Endometrial microvascular endothelial cells (primary cell): ENCODE data around the gene BICRAL. TPM values are rescaled to one million over a fixed set of nuclear protein-coding genes. Genes with fewer than 3 reads are reported as not detected.

Source experiments
- in situ Hi-C: cut with HindIII; loops from 2 replicates; pipeline ENCODE4 v1.10.0; 2017; ENCODE audit warnings: low sequenced_read_pairs, low pct_unique_long_range_greater_than_20kb; ENCODE audit errors: inconsistent ontology term
- total RNA-seq: library from RNA; depleted of rRNA; stranded (reverse); fragments of >200 nt; gene quantifications from one replicate; pipeline ENCODE4 v1.2.3, GENCODE V29; 2015; ENCODE audit errors: inconsistent ontology term

Gene BICRAL
- total RNA-seq, 1 donor from 2014 or later: 3.9 TPM

DNA sequence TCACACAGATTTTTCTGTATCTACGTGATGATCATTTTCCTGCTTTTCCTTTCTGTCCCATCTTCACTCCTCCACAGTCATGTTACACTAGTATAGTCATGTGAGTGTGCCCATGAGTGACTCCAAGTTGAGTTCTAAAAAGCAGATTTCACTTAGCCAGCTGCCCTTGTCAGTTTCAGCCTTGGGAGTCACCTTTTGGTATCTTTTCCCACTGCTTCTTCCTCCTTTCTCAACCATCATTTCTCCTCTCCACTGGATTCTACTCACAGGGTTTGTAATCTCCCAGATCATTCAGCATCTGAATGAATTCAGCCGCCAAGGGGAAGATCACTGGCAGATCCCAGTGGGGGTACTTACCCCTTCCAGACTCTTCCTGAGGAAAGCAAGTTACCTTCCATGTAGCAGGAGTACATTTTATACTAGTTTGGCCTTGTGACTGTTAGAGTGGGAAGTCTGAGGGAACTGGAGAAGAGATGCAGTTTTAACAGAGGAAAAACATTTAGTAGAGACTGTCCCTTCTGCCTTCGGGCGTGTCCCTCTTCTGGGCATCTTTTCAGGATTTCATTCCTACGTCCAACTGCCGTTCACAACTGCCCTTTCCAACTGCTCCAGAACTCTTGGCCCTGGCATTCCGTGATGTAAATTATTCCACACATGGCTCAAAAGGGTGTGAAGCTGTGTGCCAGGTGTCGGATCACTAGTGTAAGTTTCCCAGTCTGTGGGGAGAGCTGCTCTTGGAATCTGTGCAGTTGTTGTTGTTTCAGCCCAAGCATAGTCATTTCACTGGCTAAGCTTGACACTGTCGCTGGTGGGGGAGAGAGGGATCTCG is 38.9 kb downstream of the BICRAL start:
- in situ Hi-C loops: no loop called here

DNA sequence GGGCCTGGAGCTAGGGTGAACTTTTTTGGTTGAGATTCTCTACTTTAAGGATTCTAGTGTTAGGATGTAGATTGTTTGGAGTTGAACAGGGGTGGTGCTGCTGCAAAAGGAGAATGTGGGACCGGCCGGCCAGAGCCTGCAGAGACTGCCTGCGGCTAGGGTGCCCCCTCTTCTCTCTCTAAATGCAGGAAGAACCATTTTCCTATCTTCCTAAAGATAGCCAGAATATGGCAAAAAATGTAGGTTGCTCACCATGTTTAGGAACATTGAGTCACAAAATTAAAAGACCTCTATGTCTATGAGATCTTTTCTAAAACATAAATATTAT is 39.5 kb downstream of the BICRAL start:
- in situ Hi-C loops: no loop called here

DNA sequence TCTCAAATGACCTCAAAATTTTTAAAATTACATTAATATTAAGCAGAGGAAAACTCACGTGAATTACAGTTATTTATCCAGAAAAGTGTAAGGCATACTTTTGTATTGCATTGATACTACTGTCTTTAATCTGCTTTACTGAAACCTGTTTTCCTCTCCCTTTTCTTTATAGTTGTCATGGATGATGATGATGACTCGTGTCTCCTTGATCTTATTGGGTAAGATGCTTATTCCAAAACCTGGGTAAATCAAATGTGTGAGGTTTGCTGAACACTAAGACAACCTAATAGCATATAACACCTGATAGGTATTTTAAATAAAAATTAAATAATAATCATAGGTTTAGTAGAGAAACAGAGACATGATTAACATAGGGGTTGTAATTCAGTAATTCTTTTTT is 40.0 kb downstream of the BICRAL start:
- in situ Hi-C loops: no loop called here

- in situ Hi-C loops: no loop called here
Measured at GRCh38 chr6:42829561-42830092, 47.8 kb downstream of the BICRAL start.

DNA sequence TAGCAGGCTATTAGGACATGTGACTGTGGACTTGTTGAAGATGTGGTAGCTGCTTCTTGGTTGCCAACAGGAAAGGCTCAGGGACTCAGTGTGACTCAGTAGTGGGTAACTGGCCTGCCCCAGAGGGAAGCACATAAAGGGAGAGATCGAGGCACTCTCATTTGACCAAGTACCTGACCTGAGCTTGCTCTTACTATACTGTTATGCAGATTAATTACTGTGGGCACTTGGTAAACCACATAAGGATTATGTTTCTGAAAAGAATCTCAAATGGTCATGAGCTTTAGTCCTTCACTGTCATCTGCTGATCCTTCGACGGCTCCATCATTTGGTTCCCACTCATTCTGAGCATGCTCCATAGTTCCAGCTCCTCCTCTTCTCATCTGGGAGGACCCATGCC is 49.4 kb downstream of the BICRAL start:
- in situ Hi-C loops: no loop called here

DNA sequence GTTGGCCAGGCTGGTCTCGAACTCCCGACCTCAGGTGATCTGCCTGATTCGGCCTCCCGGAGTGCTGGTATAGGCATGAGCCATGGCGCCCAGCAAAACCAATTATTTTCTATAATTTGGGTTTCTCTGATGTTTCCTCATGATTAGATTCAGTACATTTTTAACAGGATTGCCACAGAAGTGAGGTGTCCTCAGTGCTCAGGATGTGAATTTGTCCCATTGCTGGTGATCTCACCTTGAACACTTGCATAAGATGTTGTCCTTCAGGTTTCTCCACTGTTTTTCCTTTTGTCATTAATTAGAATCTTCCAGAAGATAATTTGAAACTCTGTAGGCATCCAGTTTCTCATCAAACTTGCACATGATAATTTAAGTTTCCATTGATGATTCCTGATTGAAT is 52.2 kb downstream of the BICRAL start:
- in situ Hi-C loops: no loop called here

- in situ Hi-C loops: no loop called here
Measured at GRCh38 chr6:42841844-42842584, 60.2 kb downstream of the BICRAL start.

DNA sequence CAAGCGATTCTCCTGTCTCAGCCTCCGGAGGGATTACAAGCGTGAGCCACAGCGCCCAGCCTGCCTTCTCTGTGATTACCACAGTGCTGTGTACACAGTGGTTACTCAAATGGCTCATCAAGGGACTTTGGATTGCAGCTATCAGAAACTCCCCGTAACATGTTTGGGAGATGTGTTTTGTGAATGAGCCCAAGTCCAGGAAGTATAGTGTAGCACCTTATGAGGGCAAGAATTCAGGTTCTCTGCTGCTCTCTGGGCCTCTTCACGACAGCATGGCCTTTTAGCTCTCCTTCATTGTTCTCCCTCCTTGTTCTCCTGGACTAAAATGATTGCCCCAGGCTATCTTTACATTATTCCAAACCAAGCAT is 63.5 kb downstream of the BICRAL start:
- in situ Hi-C loops: no loop called here

DNA sequence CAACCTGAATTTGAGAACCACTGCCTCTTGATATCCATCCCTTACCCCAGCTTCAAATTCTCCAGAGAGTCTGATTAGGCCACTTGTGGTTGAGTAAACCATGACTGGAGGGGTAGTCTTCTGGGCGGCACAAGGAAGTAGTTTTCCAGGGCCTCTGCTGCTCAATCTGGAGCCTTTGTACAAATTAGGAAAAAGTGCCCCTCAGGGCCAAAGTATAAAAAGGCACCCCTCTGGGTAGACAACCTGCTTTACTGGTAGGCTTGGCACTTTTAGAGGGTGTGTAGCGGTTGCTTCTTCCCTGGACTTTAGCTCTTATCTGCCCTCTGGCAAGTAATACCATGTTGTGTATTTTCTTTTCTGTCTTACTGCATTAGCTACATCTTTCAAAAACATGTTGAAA is 64.7 kb downstream of the BICRAL start:
- in situ Hi-C loops: no loop called here

DNA sequence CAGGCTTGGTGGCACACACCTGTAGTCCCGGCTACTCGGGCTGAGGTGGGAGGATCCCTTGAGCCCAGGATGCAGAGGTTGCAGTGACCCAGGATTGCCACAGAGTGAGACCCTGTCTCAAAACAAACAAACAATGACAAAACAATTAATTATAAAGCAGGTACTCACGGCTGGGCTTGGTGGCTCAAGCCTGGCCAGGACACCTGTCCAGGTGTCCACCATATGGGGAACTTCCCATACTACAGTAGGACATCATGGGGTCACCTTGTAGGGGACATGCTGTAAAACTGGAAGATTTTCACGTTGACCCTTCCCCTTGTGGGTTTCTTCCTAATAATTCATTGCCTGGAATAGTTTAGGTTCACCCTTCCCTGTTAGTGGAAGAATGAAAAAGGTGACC is 66.8 kb downstream of the BICRAL start:
- in situ Hi-C loops: no loop called here

DNA sequence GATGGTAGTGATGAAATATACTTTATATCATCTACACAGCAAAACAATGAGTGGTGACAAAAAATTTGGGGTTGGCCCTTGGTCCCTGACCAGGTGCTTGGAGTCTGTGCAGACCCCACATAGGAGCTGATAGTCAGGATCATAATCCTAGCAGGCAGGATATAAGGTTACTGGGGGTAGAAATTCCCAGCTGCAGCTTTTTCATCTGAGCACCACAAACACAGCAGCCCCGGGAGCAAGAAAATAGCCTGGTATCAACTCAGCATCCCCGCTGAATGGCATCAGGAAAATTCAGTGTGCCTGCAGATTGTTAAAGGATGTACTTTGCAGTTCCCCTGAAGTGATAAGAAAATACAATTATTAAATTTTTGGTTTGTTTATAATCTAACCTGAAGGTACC is 69.7 kb downstream of the BICRAL start:
- in situ Hi-C loops: no loop called here

- in situ Hi-C loops: no loop called here
Measured at GRCh38 chr6:42860036-42860435, 78.2 kb downstream of the BICRAL start.

- in situ Hi-C loops: no loop called here
Measured at GRCh38 chr6:42860481-42860880, 78.6 kb downstream of the BICRAL start.

- in situ Hi-C loops: no loop called here
Measured at GRCh38 chr6:42864602-42865001, 82.8 kb downstream of the BICRAL start.

GRCh38 chr6:42870145-42870936 is 88.5 kb downstream of the BICRAL start:
- in situ Hi-C loops: no loop called here

DNA sequence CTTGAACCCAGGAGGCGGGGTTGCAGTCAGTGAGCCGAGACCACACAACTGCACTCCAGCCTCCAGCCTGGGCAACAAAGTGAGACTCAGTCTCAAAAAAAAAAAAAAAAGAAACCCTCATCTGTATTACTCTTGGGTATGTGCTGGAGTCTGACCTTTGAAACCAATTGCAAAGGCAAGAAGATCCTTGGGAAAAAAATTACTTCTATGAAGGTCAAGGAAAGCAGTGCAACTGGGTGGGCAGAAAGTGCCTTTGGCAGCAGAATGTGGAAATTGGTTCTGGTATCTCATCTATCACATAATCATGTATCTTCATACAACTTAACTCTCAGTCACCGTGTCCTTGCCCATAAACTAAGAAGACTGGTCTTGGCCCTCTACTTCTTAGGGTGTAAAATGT is 89.9 kb downstream of the BICRAL start:
- in situ Hi-C loops: no loop called here

GRCh38 chr6:42873313-42873712 is 91.5 kb downstream of the BICRAL start:
- in situ Hi-C loops: no loop called here

GRCh38 chr6:42877695-42878094 is 95.8 kb downstream of the BICRAL start:
- in situ Hi-C loops: no loop called here

GRCh38 chr6:42879372-42880239 is 97.8 kb downstream of the BICRAL start, which contains the start of gene RPL7L1:
Gene RPL7L1, plus strand, starts transcription at chr6:42879616. Its CDS starts 295 bp downstream, at chr6:42879911.
- in situ Hi-C loops: no loop called here
